ENCODE data around the gene ARHGAP21.

DNA sequence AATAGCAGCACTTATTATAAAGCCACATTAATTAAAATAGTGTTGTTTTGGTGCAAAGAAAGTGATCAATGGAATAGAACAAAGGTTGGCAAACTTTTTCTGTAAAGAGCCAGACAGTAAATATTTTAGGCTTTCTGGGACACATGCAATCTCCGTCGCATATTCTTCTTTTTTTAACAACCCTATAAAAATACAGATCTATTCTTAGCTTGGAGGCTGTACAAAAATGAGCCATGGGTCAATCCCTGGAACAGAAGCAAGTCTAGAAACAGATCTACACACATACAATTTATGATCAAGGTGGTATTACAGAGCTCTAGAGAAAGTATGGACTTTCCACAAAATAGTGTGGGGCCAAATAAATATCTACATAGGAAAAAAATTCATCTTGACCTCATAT lies 71.8 kb downstream of the ARHGAP21 start:
- TF ChIP-seq EZH2 (IDR thresholded peaks at IDR 0.05), result no peak
- TF ChIP-seq POLR2AphosphoS5 (IDR thresholded peaks at IDR 0.05; ENCODE audit: borderline replicate concordance, low read depth, low read length), result no peak
- no peak for TF ChIP-seq FOXP2 (optimal IDR thresholded peaks at IDR 0.05; ENCODE audit: control extremely low read depth, extremely low read length, insufficient read depth)

Data from SK-N-MC (cell line).